Activated CD8-positive, alpha-beta memory T cell treated with anti-CD3 and anti-CD28 coated beads for 36 hours (primary cell): ENCODE results near the gene ADAMTS4. TPM values are rescaled to one million over a fixed set of nuclear protein-coding genes. Genes with fewer than 3 reads are reported as not detected.

Source experiments
- CTCF ChIA-PET: fragments of 350-600 bp; sonication (Branson Sonifier 250); formaldehyde crosslinking; loops from one replicate; lab custom pipeline; 2021; ENCODE audit warnings: antibody characterized with exemption; lab: Charles Lee
- POLR2A ChIA-PET: fragments of 350-600 bp; sonication (Branson Sonifier 250); formaldehyde crosslinking; loops from one replicate; lab custom pipeline; 2021; ENCODE audit warnings: antibody characterized with exemption; lab: Charles Lee
- total RNA-seq, 2 experiments: library from RNA; stranded (reverse); gene quantifications; one replicate each; pipeline ENCODE4 v1.2.3, GENCODE V29; 2021

Gene ADAMTS4
- total RNA-seq, 2 experiments from 2014 or later, result 0.27 to 0.69 TPM

GRCh38 chr1:161153176-161153575 lies 45.7 kb downstream of the ADAMTS4 start:
- ChIA-PET CTCF (interaction anchor here (0.7 to 1.1 kb wide), 3 partner anchors 16 to 135 kb away, joined by 3 to 5 read pairs (median 3); partner anchors contain the start of gene TOMM40L), POLR2A (interaction anchor here (0.5 to 3.0 kb wide), 5 partner anchors 13 to 73 kb away, joined by 3 to 21 read pairs (median 6); partner anchors contain the start of genes B4GALT3, NIT1, PFDN2 and PPOX)

- ChIA-PET CTCF (interaction anchor here (0.6 kb wide), 2 partner anchors 147 to 148 kb away, joined by 3 read pairs; no protein-coding TSS in a partner anchor), POLR2A (interaction anchor here (0.7 kb wide), 1 partner anchor 18 kb away, joined by 4 read pairs; no protein-coding TSS in a partner anchor)
These were observed 53.0 kb downstream of the ADAMTS4 start for GRCh38 chr1:161145832-161146231.

- CTCF ChIA-PET, result interaction anchor here (1.1 to 1.7 kb wide), 3 partner anchors 19 to 33 kb away, joined by 3 to 5 read pairs (median 4); partner anchors contain the start of gene PPOX
- POLR2A ChIA-PET, result interaction anchor here (1.0 kb wide), 1 partner anchor 24 kb away, joined by 3 read pairs; no protein-coding TSS in a partner anchor
These were observed 58.0 kb downstream of the ADAMTS4 start for GRCh38 chr1:161140755-161141400.

GRCh38 chr1:161139766-161140165 lies 59.1 kb downstream of the ADAMTS4 start:
- ChIA-PET CTCF (interaction anchor here (1.3 to 1.7 kb wide), 4 partner anchors 12 to 42 kb away, joined by 3 to 5 read pairs (median 5); partner anchors contain the start of gene PPOX), POLR2A (no interaction called here)

- POLR2A ChIA-PET, result no interaction called here
- CTCF ChIA-PET, result interaction anchor here (1.3 to 2.4 kb wide), 3 partner anchors 9 to 141 kb away, joined by 4 to 5 read pairs (median 5); no protein-coding TSS in a partner anchor
These were observed 60.4 kb downstream of the ADAMTS4 start for GRCh38 chr1:161138431-161138830.

- CTCF ChIA-PET, result interaction anchor here (1.7 to 2.4 kb wide), 2 partner anchors 9 to 141 kb away, joined by 4 to 5 read pairs; no protein-coding TSS in a partner anchor
- POLR2A ChIA-PET, result no interaction called here
These were observed 61.0 kb downstream of the ADAMTS4 start for GRCh38 chr1:161137881-161138280.

Other genes starting within 250 kb of the ADAMTS4 start
- gene ITLN2, start 244.2 kb downstream of the ADAMTS4 start, total RNA-seq, result not detected
- gene F11R, start 177.9 kb downstream of the ADAMTS4 start, total RNA-seq, result 10 to 100 TPM in 1 of 2 experiments, 1 to 10 TPM in 1; 8.6 to 11.5 TPM
- 10 to 100 TPM; 40.9 to 43.2 TPM for gene TSTD1, start 160.1 kb downstream of the ADAMTS4 start, total RNA-seq
- 10 to 100 TPM; 58.4 to 63.8 TPM for gene USF1, start 153.1 kb downstream of the ADAMTS4 start, total RNA-seq
- gene ARHGAP30, start 129.2 kb downstream of the ADAMTS4 start, total RNA-seq, result 100 to 1,000 TPM; 149 TPM
- gene NECTIN4, start 109.5 kb downstream of the ADAMTS4 start, total RNA-seq, result under 1 TPM in 1 of 2 experiments, not detected in 1; 0.08 TPM
- under 1 TPM; 0.38 to 0.53 TPM for gene KLHDC9, start 100.7 kb downstream of the ADAMTS4 start, total RNA-seq
- gene PFDN2, start 81.0 kb downstream of the ADAMTS4 start, total RNA-seq, result 100 to 1,000 TPM; 148 to 159 TPM
- gene NIT1, start 80.9 kb downstream of the ADAMTS4 start, total RNA-seq, result 10 to 100 TPM; 38.6 to 40.3 TPM
- gene DEDD, start 66.4 kb downstream of the ADAMTS4 start, total RNA-seq, result 10 to 100 TPM; 42.4 to 42.7 TPM
- 10 to 100 TPM; 99.0 to 99.9 TPM for gene UFC1, start 45.1 kb downstream of the ADAMTS4 start, total RNA-seq
- gene USP21, start 39.6 kb downstream of the ADAMTS4 start, total RNA-seq, result 10 to 100 TPM; 23.4 to 25.3 TPM
- gene PPOX, start 32.6 kb downstream of the ADAMTS4 start, total RNA-seq, result 10 to 100 TPM; 23.1 to 24.1 TPM
- 10 to 100 TPM; 56.4 to 58.9 TPM for gene B4GALT3, start 21.5 kb downstream of the ADAMTS4 start, total RNA-seq
- 10 to 100 TPM; 87.3 to 88.8 TPM for gene NDUFS2, start 3.3 kb upstream of the ADAMTS4 start, total RNA-seq
- 1 to 10 TPM in 1 of 2 experiments, under 1 TPM in 1; 0.95 to 1.1 TPM for gene FCER1G, start 16.2 kb upstream of the ADAMTS4 start, total RNA-seq
- not detected for gene APOA2, start 24.6 kb upstream of the ADAMTS4 start, total RNA-seq
- gene TOMM40L, start 27.0 kb upstream of the ADAMTS4 start, total RNA-seq, result 10 to 100 TPM; 23.7 to 25.1 TPM
- gene NR1I3, start 39.1 kb upstream of the ADAMTS4 start, total RNA-seq, result not detected
- under 1 TPM in 1 of 2 experiments, not detected in 1; 0.13 TPM for gene PCP4L1, start 59.7 kb upstream of the ADAMTS4 start, total RNA-seq
- 1 to 10 TPM; 2.3 to 2.6 TPM for gene MPZ, start 110.9 kb upstream of the ADAMTS4 start, total RNA-seq
- 100 to 1,000 TPM; 211 to 218 TPM for gene SDHC, start 115.3 kb upstream of the ADAMTS4 start, total RNA-seq
- not detected for gene CFAP126, start 168.8 kb upstream of the ADAMTS4 start, total RNA-seq